ENCODE measurements around the gene UBL7. TPM values are rescaled to one million over a fixed set of nuclear protein-coding genes. Genes with fewer than 3 reads are reported as not detected.

UBL7 gene
- total RNA-seq, 2 donors from 2014 or later = 25.7 to 47.2 TPM

DNA sequence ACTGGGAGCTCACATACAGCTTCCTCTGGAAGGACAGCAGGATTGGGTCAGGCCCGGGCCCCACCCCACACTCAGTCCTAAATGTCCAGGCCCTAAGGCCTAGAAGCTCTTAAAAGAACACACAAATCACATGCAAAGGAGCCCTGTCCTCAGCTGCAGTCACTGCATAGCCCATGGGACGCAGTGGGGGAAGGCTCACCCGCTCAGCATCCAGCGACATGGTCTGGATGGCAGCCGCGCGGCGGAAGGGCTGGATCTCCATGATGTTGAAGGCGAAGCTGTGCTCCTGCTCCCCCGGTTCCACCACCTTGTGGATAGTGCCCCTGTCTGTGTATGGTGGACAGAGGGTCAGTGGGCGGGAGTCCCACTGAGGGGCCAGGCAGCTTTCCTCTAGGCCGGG lies 49.3 kb downstream of the UBL7 start:
- TF ChIP-seq, protein P1, sequence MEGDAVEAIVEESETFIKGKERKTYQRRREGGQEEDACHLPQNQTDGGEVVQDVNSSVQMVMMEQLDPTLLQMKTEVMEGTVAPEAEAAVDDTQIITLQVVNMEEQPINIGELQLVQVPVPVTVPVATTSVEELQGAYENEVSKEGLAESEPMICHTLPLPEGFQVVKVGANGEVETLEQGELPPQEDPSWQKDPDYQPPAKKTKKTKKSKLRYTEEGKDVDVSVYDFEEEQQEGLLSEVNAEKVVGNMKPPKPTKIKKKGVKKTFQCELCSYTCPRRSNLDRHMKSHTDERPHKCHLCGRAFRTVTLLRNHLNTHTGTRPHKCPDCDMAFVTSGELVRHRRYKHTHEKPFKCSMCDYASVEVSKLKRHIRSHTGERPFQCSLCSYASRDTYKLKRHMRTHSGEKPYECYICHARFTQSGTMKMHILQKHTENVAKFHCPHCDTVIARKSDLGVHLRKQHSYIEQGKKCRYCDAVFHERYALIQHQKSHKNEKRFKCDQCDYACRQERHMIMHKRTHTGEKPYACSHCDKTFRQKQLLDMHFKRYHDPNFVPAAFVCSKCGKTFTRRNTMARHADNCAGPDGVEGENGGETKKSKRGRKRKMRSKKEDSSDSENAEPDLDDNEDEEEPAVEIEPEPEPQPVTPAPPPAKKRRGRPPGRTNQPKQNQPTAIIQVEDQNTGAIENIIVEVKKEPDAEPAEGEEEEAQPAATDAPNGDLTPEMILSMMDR (IDR thresholded peaks at IDR 0.05) = no peak
- TF ChIP-seq POLR2A (IDR thresholded peaks at IDR 0.05) = no peak
- no peaks in the 10 kb centered on the region for H3K9me3 ChIP-seq
- 87 to 92% methylated on average over 4 to 12 of the region's 12 CpGs for WGBS, 2 donors
- no peak overlapping the region for H3K4me3 ChIP-seq
- H3K27ac ChIP-seq = no peak overlapping the region
- ATAC-seq (no peak), DNase-seq (no peak)
- no peaks in the 10 kb centered on the region for H3K27me3 ChIP-seq
- intact Hi-C loops (cut with DNase I) = no loop called here
- no peaks in the 10 kb centered on the region for H3K36me3 ChIP-seq (replicated peaks in 1 of 2; ENCODE audit: insufficient read depth in 1 of 2, low read depth in 2 of 2)
- no peaks in the 10 kb centered on the region for H3K4me1 ChIP-seq

DNA sequence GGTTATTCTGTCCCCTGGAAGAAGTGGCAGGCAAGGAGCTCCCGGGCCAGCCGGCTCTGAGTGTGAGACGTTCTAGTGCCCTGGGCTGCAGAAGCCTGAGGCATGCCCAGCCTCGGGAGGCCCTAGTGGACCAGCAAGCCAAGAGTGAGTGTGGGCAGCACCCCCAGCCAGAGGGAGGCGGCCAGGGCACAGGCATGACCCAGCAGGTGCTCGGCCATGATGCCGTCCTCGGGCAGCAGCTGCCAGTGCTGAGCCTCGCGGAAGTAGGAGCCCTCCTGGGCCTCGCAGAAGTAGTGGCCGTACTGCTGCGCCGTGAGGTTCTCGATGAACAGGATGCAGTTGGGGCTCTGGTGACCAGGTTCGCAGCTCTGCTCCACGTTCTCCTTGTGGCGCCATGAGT lies 50.5 kb downstream of the UBL7 start:
- Histone ChIP-seq H3K27ac (no peak overlapping the region), H3K9me3 (no peaks in the 10 kb centered on the region), H3K4me1 (no peaks in the 10 kb centered on the region), H3K27me3 (no peaks in the 10 kb centered on the region), H3K4me3 (no peak overlapping the region), H3K36me3 (replicated peaks in 1 of 2; ENCODE audit: insufficient read depth in 1 of 2, low read depth in 2 of 2) (no peaks in the 10 kb centered on the region)
- ATAC-seq = no peak
- WGBS, 2 donors = 88 to 92% methylated on average over 5 to 18 of the region's 18 CpGs
- TF ChIP-seq POLR2A (IDR thresholded peaks at IDR 0.05) = no peak
- TF ChIP-seq, protein P1 (IDR thresholded peaks at IDR 0.05) = no peak
- intact Hi-C loops (cut with DNase I) = no loop called here
- DNase-seq = no peak

DNA sequence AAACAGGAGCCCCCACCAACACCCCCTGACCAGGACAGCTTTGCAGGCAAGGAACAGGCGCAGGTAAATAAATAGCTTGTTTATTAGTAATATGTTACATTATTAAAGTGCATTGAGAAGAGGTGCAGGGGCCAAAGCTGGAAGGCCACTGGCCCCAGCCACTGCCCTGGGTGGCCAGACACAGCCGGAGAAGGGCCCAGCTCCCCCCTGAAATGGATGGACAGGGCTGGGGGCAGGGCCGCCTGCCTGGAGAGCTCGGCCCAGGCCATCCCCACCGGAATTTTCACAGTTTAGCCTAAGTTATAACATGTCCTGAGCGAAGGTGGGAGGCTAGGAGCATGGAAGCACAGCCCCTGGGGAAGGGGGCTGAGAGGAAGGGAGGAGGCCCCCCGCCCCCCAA lies 51.7 kb downstream of the UBL7 start:
- Histone ChIP-seq H3K9me3 (no peaks in the 10 kb centered on the region), H3K4me1 (no peaks in the 10 kb centered on the region), H3K36me3 (replicated peaks in 1 of 2; ENCODE audit: insufficient read depth in 1 of 2, low read depth in 2 of 2) (no peaks in the 10 kb centered on the region), H3K4me3 (no peak overlapping the region), H3K27ac (no peak overlapping the region), H3K27me3 (no peaks in the 10 kb centered on the region)
- TF ChIP-seq POLR2A (IDR thresholded peaks at IDR 0.05) = no peak
- TF ChIP-seq, protein P1 (IDR thresholded peaks at IDR 0.05) = no peak
- no peak for DNase-seq
- ATAC-seq = no peak
- intact Hi-C loops (cut with DNase I) = no loop called here
- WGBS, 2 donors = 68 to 75% methylated on average over 7 of the region's 7 CpGs

DNA sequence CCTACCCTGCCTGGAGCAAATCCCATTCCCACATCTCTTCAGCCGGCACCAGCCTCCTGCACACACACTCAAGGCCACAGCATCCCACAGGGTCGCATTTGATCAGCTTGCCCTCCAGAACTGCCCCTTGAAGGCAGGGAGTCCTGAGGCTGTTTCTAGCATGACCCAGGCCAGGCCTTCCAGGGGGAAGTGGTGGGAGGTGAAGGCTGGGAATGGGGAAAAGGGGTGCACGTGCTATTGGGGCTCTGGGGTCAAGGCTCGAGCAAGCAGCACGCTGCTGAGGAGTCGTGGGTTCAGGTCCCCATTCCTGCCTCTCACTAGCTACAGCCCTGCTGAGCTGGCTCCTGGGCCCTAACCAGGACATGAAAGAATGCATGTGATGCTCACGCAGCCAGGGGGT lies 52.1 kb downstream of the UBL7 start:
- TF ChIP-seq, protein P1 (IDR thresholded peaks at IDR 0.05) = no peak
- TF ChIP-seq POLR2A (IDR thresholded peaks at IDR 0.05) = no peak
- DNase-seq (no peak), ATAC-seq (no peak)
- Histone ChIP-seq H3K36me3 (replicated peaks in 1 of 2; ENCODE audit: insufficient read depth in 1 of 2, low read depth in 2 of 2) (no peaks in the 10 kb centered on the region), H3K27me3 (no peaks in the 10 kb centered on the region), H3K4me3 (no peak overlapping the region), H3K27ac (no peak overlapping the region), H3K4me1 (no peaks in the 10 kb centered on the region), H3K9me3 (no peaks in the 10 kb centered on the region)
- 62 to 72% methylated on average over 7 of the region's 7 CpGs for WGBS, 2 donors
- intact Hi-C loops (cut with DNase I) = no loop called here

DNA sequence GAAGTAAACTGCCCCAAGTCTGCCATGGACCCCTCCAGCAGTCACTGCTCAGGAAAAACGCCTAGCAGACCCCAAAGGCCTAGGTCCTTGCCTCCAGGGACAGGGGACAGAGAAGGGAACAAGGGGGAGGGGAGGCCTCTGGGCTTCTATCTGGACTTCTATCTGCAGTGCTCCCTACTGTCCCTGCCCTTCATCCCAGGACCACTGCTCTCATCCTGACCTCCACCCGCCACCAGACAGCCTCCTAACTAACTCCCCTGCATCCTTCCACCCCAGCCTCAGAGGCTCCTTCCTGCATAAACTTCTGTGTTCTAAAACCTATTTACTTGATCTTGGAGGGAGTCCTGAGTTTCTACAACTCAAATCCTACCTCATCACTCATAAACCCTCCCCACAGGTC lies 52.6 kb downstream of the UBL7 start:
- Histone ChIP-seq H3K27me3 (no peaks in the 10 kb centered on the region), H3K4me1 (no peaks in the 10 kb centered on the region), H3K27ac (no peak overlapping the region), H3K36me3 (replicated peaks in 1 of 2; ENCODE audit: insufficient read depth in 1 of 2, low read depth in 2 of 2) (no peaks in the 10 kb centered on the region), H3K4me3 (no peak overlapping the region), H3K9me3 (no peaks in the 10 kb centered on the region)
- ATAC-seq = no peak
- intact Hi-C loops (cut with DNase I) = no loop called here
- 54 to 68% methylated on average over 2 of the region's 2 CpGs for WGBS, 2 donors
- no peak for TF ChIP-seq POLR2A (IDR thresholded peaks at IDR 0.05)
- no peak for DNase-seq
